ENCODE results near the gene DAD1. TPM values are rescaled to one million over a fixed set of nuclear protein-coding genes. Genes with fewer than 3 reads are reported as not detected.
"Not testable (repeated sequence)": the region's sequence is repeated elsewhere in the genome, so short reads cannot be mapped to it uniquely, and the experiment has no call there.

The DAD1 gene
- polyA plus RNA-seq (2013, experiment 1 of 2): 182 TPM
- 180 TPM for polyA plus RNA-seq (2013, experiment 2 of 2)

GRCh38 chr14:22589096-22589839 is at the start of gene DAD1:
DAD1 (minus strand) TSS chr14:22589224; CDS start chr14:22589157, 67 bp downstream.
- no peak within 1 kb of the TSS for H2BK15ac ChIP-seq (ENCODE audit: low read length)
- H3K4ac ChIP-seq (ENCODE audit: low read length): no peak within 1 kb of the TSS
- no peak within 1 kb of the TSS for H3K14ac ChIP-seq (ENCODE audit: low read length)
- H2AK5ac ChIP-seq (ENCODE audit: low read depth, low read length): no peak within 1 kb of the TSS
- H3K27ac ChIP-seq (replicated peaks; ENCODE audit: low read length): peak within 1 kb of the TSS; percentile 78
- H3K18ac ChIP-seq (ENCODE audit: low read length): peak within 1 kb of the TSS; percentile 33
- peaks cover 4% of the 10 kb centered on the region in 2 donors for H3K4me1 ChIP-seq (ENCODE audit: control insufficient read depth in 2 of 2, insufficient read depth in 1 of 2, low read depth in 1 of 2, low read length in 2 of 2)
- H2BK5ac ChIP-seq (ENCODE audit: low read length): no peak within 1 kb of the TSS
- H2BK12ac ChIP-seq (ENCODE audit: low read length): no peak within 1 kb of the TSS
- peaks cover 0 to 28% of the 10 kb centered on the region in 2 donors for H3K36me3 ChIP-seq (replicated peaks in 1 of 2; ENCODE audit: control insufficient read depth in 2 of 2, insufficient read depth in 2 of 2, low read length in 2 of 2)
- no peaks in the 10 kb centered on the region for H3K9me3 ChIP-seq (replicated peaks in 1 of 2; ENCODE audit: control insufficient read depth in 2 of 2, insufficient read depth in 1 of 2, low read depth in 1 of 2, low read length in 2 of 2)
- H3K4me3 ChIP-seq (ENCODE audit: low read length in 2 of 2): peak within 1 kb of the TSS; percentile 89 to 99
- H2AFZ ChIP-seq (ENCODE audit: low read length): peak within 1 kb of the TSS; percentile 86
- H3K23ac ChIP-seq (ENCODE audit: low read depth, low read length, poor library complexity): no peak within 1 kb of the TSS
- H3K27me3 ChIP-seq (ENCODE audit: control insufficient read depth in 3 of 3, insufficient read depth in 3 of 3, low read depth in 1 of 3, low read length in 3 of 3): peaks cover 0 to 19% (median 0%) of the 10 kb centered on the region in 3 experiments
- peak within 1 kb of the TSS; percentile 56 for H3K9ac ChIP-seq (ENCODE audit: low read depth, low read length, poor library complexity)
- no peak within 1 kb of the TSS for H4K91ac ChIP-seq (ENCODE audit: low read depth, low read length, poor library complexity)
- no peak within 1 kb of the TSS for H4K8ac ChIP-seq (ENCODE audit: low read depth, low read length)
- H3K4me2 ChIP-seq (ENCODE audit: insufficient read depth, low read length, poor library complexity, severe bottlenecking): peak within 1 kb of the TSS; percentile 87
- peaks cover 10% of the 10 kb centered on the region for H3K79me1 ChIP-seq (ENCODE audit: low read depth, low read length)
- WGBS, 2 donors (ENCODE audit: extremely low coverage in 2 of 2, insufficient read length in 2 of 2, insufficient replicate concordance in 1 of 2): no CpG with 5 or more reads among the region's 44 CpGs
- peak within 1 kb of the TSS; percentile 47 for H2BK120ac ChIP-seq (ENCODE audit: low read depth, low read length)
- peak; percentile 99 for DNase-seq (ENCODE audit: low spot score)

DNA sequence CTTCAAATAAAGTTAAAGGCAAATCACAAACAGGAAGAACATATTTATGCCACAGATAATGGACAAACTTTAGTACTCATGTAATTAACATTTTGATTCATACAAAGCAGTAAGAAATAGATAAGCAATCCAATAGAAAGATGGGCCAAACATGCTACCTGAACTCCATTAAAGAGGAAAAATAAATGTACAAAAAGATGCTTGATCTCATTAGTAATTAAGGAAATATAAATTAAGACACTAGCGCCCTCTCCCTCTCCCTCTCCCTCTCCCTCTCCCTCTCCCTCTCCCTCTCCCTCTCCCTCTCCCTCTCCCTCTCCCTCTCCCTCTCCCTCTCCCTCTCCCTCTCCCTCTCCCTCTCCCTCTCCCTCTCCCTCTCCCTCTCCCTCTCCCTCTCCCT is 47.0 kb upstream of the DAD1 start:
- H2BK12ac ChIP-seq (ENCODE audit: low read length); H3K9ac ChIP-seq (ENCODE audit: low read depth, low read length, poor library complexity); H2BK15ac ChIP-seq (ENCODE audit: low read length); H3K27me3 ChIP-seq (ENCODE audit: control insufficient read depth in 3 of 3, insufficient read depth in 3 of 3, low read depth in 1 of 3, low read length in 3 of 3); H3K4me1 ChIP-seq (ENCODE audit: control insufficient read depth in 2 of 2, insufficient read depth in 1 of 2, low read depth in 1 of 2, low read length in 2 of 2); H2BK120ac ChIP-seq (ENCODE audit: low read depth, low read length); H4K8ac ChIP-seq (ENCODE audit: low read depth, low read length); H3K4ac ChIP-seq (ENCODE audit: low read length); H2AFZ ChIP-seq (ENCODE audit: low read length); H3K27ac ChIP-seq (replicated peaks; ENCODE audit: low read length); H3K79me1 ChIP-seq (ENCODE audit: low read depth, low read length); H3K36me3 ChIP-seq (replicated peaks in 1 of 2; ENCODE audit: control insufficient read depth in 2 of 2, insufficient read depth in 2 of 2, low read length in 2 of 2); H3K4me2 ChIP-seq (ENCODE audit: insufficient read depth, low read length, poor library complexity, severe bottlenecking); H4K91ac ChIP-seq (ENCODE audit: low read depth, low read length, poor library complexity); H3K18ac ChIP-seq (ENCODE audit: low read length); DNase-seq (ENCODE audit: low spot score); H3K9me3 ChIP-seq (replicated peaks in 1 of 2; ENCODE audit: control insufficient read depth in 2 of 2, insufficient read depth in 1 of 2, low read depth in 1 of 2, low read length in 2 of 2); H2AK5ac ChIP-seq (ENCODE audit: low read depth, low read length); H3K14ac ChIP-seq (ENCODE audit: low read length); H3K23ac ChIP-seq (ENCODE audit: low read depth, low read length, poor library complexity); H3K4me3 ChIP-seq (ENCODE audit: low read length in 2 of 2); H2BK5ac ChIP-seq (ENCODE audit: low read length): not testable (repeated sequence)
- WGBS, 2 donors (ENCODE audit: extremely low coverage in 2 of 2, insufficient read length in 2 of 2, insufficient replicate concordance in 1 of 2): no CpG with 5 or more reads among the region's 1 CpG

- no peak overlapping the region for H3K4me3 ChIP-seq (ENCODE audit: low read length in 2 of 2)
- H3K14ac ChIP-seq (ENCODE audit: low read length): no peak overlapping the region
- H2BK5ac ChIP-seq (ENCODE audit: low read length): no peak overlapping the region
- H3K36me3 ChIP-seq (replicated peaks in 1 of 2; ENCODE audit: control insufficient read depth in 2 of 2, insufficient read depth in 2 of 2, low read length in 2 of 2): no peaks in the 10 kb centered on the region
- no peak overlapping the region for H3K4ac ChIP-seq (ENCODE audit: low read length)
- no peak overlapping the region for H2AFZ ChIP-seq (ENCODE audit: low read length)
- H2BK12ac ChIP-seq (ENCODE audit: low read length): no peak overlapping the region
- H2AK5ac ChIP-seq (ENCODE audit: low read depth, low read length): no peak overlapping the region
- no peak overlapping the region for H4K91ac ChIP-seq (ENCODE audit: low read depth, low read length, poor library complexity)
- H3K18ac ChIP-seq (ENCODE audit: low read length): no peak overlapping the region
- no peaks in the 10 kb centered on the region for H3K4me1 ChIP-seq (ENCODE audit: control insufficient read depth in 2 of 2, insufficient read depth in 1 of 2, low read depth in 1 of 2, low read length in 2 of 2)
- no peaks in the 10 kb centered on the region for H3K27me3 ChIP-seq (ENCODE audit: control insufficient read depth in 3 of 3, insufficient read depth in 3 of 3, low read depth in 1 of 3, low read length in 3 of 3)
- H3K9me3 ChIP-seq (replicated peaks in 1 of 2; ENCODE audit: control insufficient read depth in 2 of 2, insufficient read depth in 1 of 2, low read depth in 1 of 2, low read length in 2 of 2): no peaks in the 10 kb centered on the region
- no peak overlapping the region for H4K8ac ChIP-seq (ENCODE audit: low read depth, low read length)
- H3K79me1 ChIP-seq (ENCODE audit: low read depth, low read length): no peaks in the 10 kb centered on the region
- no peak overlapping the region for H3K9ac ChIP-seq (ENCODE audit: low read depth, low read length, poor library complexity)
- no peak overlapping the region for H2BK120ac ChIP-seq (ENCODE audit: low read depth, low read length)
- no peak overlapping the region for H3K23ac ChIP-seq (ENCODE audit: low read depth, low read length, poor library complexity)
- H3K27ac ChIP-seq (replicated peaks; ENCODE audit: low read length): no peak overlapping the region
- H2BK15ac ChIP-seq (ENCODE audit: low read length): no peak overlapping the region
- WGBS, 2 donors (ENCODE audit: extremely low coverage in 2 of 2, insufficient read length in 2 of 2, insufficient replicate concordance in 1 of 2): no CpG with 5 or more reads among the region's 8 CpGs
- DNase-seq (ENCODE audit: low spot score): no peak
- no peak overlapping the region for H3K4me2 ChIP-seq (ENCODE audit: insufficient read depth, low read length, poor library complexity, severe bottlenecking)
These were observed 45.3 kb upstream of the DAD1 start for GRCh38 chr14:22634233-22634900.

- H2BK12ac ChIP-seq (ENCODE audit: low read length): no peak overlapping the region
- H3K4me1 ChIP-seq (ENCODE audit: control insufficient read depth in 2 of 2, insufficient read depth in 1 of 2, low read depth in 1 of 2, low read length in 2 of 2): no peaks in the 10 kb centered on the region
- no peak overlapping the region for H3K14ac ChIP-seq (ENCODE audit: low read length)
- no peak overlapping the region for H2BK5ac ChIP-seq (ENCODE audit: low read length)
- no peak overlapping the region for H3K27ac ChIP-seq (replicated peaks; ENCODE audit: low read length)
- no peak overlapping the region for H4K91ac ChIP-seq (ENCODE audit: low read depth, low read length, poor library complexity)
- H3K23ac ChIP-seq (ENCODE audit: low read depth, low read length, poor library complexity): no peak overlapping the region
- no peak overlapping the region for H3K4me2 ChIP-seq (ENCODE audit: insufficient read depth, low read length, poor library complexity, severe bottlenecking)
- no peak overlapping the region for H2BK15ac ChIP-seq (ENCODE audit: low read length)
- no peak overlapping the region for H3K4me3 ChIP-seq (ENCODE audit: low read length in 2 of 2)
- no peak overlapping the region for H3K18ac ChIP-seq (ENCODE audit: low read length)
- DNase-seq (ENCODE audit: low spot score): no peak
- no peaks in the 10 kb centered on the region for H3K79me1 ChIP-seq (ENCODE audit: low read depth, low read length)
- WGBS, 2 donors (ENCODE audit: extremely low coverage in 2 of 2, insufficient read length in 2 of 2, insufficient replicate concordance in 1 of 2): no CpG with 5 or more reads among the region's 2 CpGs
- H2BK120ac ChIP-seq (ENCODE audit: low read depth, low read length): no peak overlapping the region
- no peak overlapping the region for H3K9ac ChIP-seq (ENCODE audit: low read depth, low read length, poor library complexity)
- H3K36me3 ChIP-seq (replicated peaks in 1 of 2; ENCODE audit: control insufficient read depth in 2 of 2, insufficient read depth in 2 of 2, low read length in 2 of 2): no peaks in the 10 kb centered on the region
- H3K27me3 ChIP-seq (ENCODE audit: control insufficient read depth in 3 of 3, insufficient read depth in 3 of 3, low read depth in 1 of 3, low read length in 3 of 3): no peaks in the 10 kb centered on the region
- no peak overlapping the region for H3K4ac ChIP-seq (ENCODE audit: low read length)
- no peaks in the 10 kb centered on the region for H3K9me3 ChIP-seq (replicated peaks in 1 of 2; ENCODE audit: control insufficient read depth in 2 of 2, insufficient read depth in 1 of 2, low read depth in 1 of 2, low read length in 2 of 2)
- H2AFZ ChIP-seq (ENCODE audit: low read length): no peak overlapping the region
- H2AK5ac ChIP-seq (ENCODE audit: low read depth, low read length): no peak overlapping the region
- no peak overlapping the region for H4K8ac ChIP-seq (ENCODE audit: low read depth, low read length)
These were observed 41.5 kb upstream of the DAD1 start for GRCh38 chr14:22630486-22630885.
